WTC11 (cell line): ENCODE measurements around the gene WRAP73. TPM values are rescaled to one million over a fixed set of nuclear protein-coding genes. Genes with fewer than 3 reads are reported as not detected.

Experiments
- ATAC-seq: fragments of 200-7000 bp; cut with Tn5 transposase; 2 replicates; pipeline ENCODE4 v1.10.0; 2021; ENCODE audit warnings: mild to moderate bottlenecking, moderate library complexity
- CTCF ChIA-PET: fragments of 300-600 bp; sonication (Branson Sonifier 250); formaldehyde crosslinking; loops from one replicate; lab custom pipeline; 2021; ENCODE audit warnings: antibody characterized with exemption; lab: Charles Lee
- POLR2A ChIA-PET: fragments of 350-600 bp; sonication (Branson Sonifier 250); formaldehyde crosslinking; loops from one replicate; lab custom pipeline; 2021; ENCODE audit warnings: antibody characterized with exemption; lab: Charles Lee
- DNase-seq: peaks from one replicate; pipeline ENCODE4 v3.0.0; 2021; ENCODE audit warnings: low spot score
- H3K27ac Mint-ChIP-seq: 2 replicates; pipeline ENCODE4 v1.8.0; 2021; ENCODE audit warnings: mixed read lengths
- H3K27me3 Mint-ChIP-seq: 2 replicates; pipeline ENCODE4 v1.8.0; 2021; ENCODE audit warnings: low read depth, mild to moderate bottlenecking, moderate library complexity, mixed read lengths
- H3K36me3 Mint-ChIP-seq: 2 replicates; pipeline ENCODE4 v1.8.0; 2021; ENCODE audit warnings: mixed read lengths
- H3K4me1 Mint-ChIP-seq: 2 replicates; pipeline ENCODE4 v1.8.0; 2022; ENCODE audit warnings: mixed read lengths
- H3K4me3 Mint-ChIP-seq: 2 replicates; pipeline ENCODE4 v1.8.0; 2021; ENCODE audit warnings: mild to moderate bottlenecking, moderate library complexity, mixed read lengths
- H3K9me3 Mint-ChIP-seq: 2 replicates; pipeline ENCODE4 v1.8.0; 2021; ENCODE audit warnings: mixed read lengths
- CBFB ChIP-seq: sonication (generic); formaldehyde crosslinking; IDR thresholded peaks from 2 replicates; pipeline ENCODE4 v1.8.1; 2022; ENCODE audit warnings: mild to moderate bottlenecking, low read depth, missing genetic modification reagents
- CREB1 ChIP-seq: sonication (generic); formaldehyde crosslinking; IDR thresholded peaks from 2 replicates; pipeline ENCODE4 v1.8.0; 2023; ENCODE audit warnings: mild to moderate bottlenecking, missing genetic modification reagents
- CREM ChIP-seq: sonication (generic); formaldehyde crosslinking; IDR thresholded peaks from 2 replicates; pipeline ENCODE4 v1.8.1; 2022; ENCODE audit warnings: mild to moderate bottlenecking, missing genetic modification reagents, moderate library complexity
- CTCF ChIP-seq: fragments of 200-600 bp; IDR thresholded peaks from 2 replicates; pipeline ENCODE4 v1.8.0; 2022; ENCODE audit warnings: antibody characterized with exemption
- ELF4 ChIP-seq: sonication (generic); formaldehyde crosslinking; IDR thresholded peaks from 2 replicates; pipeline ENCODE4 v1.8.1; 2022; ENCODE audit warnings: low read depth, mild to moderate bottlenecking, moderate library complexity, missing genetic modification reagents
- JAZF1 ChIP-seq: fragments of 250-450 bp; sonication (Bioruptor Pico); IDR thresholded peaks from 2 replicates; pipeline ENCODE4 v1.9.0; 2021; ENCODE audit warnings: moderate library complexity, mild to moderate bottlenecking, inconsistent platforms
- KAT7 ChIP-seq: sonication (generic); formaldehyde crosslinking; IDR thresholded peaks from 2 replicates; pipeline ENCODE4 v1.8.1; 2023; ENCODE audit warnings: missing genetic modification reagents, mild to moderate bottlenecking, borderline replicate concordance
- NR1H2 ChIP-seq: sonication (generic); formaldehyde crosslinking; IDR thresholded peaks from 2 replicates; pipeline ENCODE4 v1.9.0; 2021; ENCODE audit warnings: mild to moderate bottlenecking, moderate library complexity, missing genetic modification reagents
- SMAD3 ChIP-seq: sonication (generic); formaldehyde crosslinking; IDR thresholded peaks from 2 replicates; pipeline ENCODE4 v1.8.0; 2022; ENCODE audit warnings: missing genetic modification reagents, mild to moderate bottlenecking, borderline replicate concordance
- ZBTB21 ChIP-seq: sonication (generic); formaldehyde crosslinking; IDR thresholded peaks from 2 replicates; pipeline ENCODE4 v1.8.1; 2023; ENCODE audit warnings: mild to moderate bottlenecking, missing genetic modification reagents, borderline replicate concordance
- ZNF219 ChIP-seq: sonication (generic); formaldehyde crosslinking; IDR thresholded peaks from 2 replicates; pipeline ENCODE4 v1.8.0; 2023; ENCODE audit warnings: missing genetic modification reagents, mild to moderate bottlenecking, borderline replicate concordance
- ZNF263 ChIP-seq: sonication (generic); formaldehyde crosslinking; IDR thresholded peaks from 2 replicates; pipeline ENCODE4 v1.8.1; 2022; ENCODE audit warnings: low read depth, mild to moderate bottlenecking, moderate library complexity, missing genetic modification reagents
- ZSCAN18 ChIP-seq: fragments of 250-450 bp; sonication (Bioruptor Pico); IDR thresholded peaks from 2 replicates; pipeline ENCODE4 v2.1.2; 2022; ENCODE audit warnings: mild to moderate bottlenecking, moderate library complexity
- total RNA-seq: library from RNA; stranded (reverse); gene quantifications from 3 replicates; pipeline ENCODE4 v1.2.3, GENCODE V29; 2021
- TF ChIP-seq, protein P1 (sequence below): sonication (generic); formaldehyde crosslinking; IDR thresholded peaks from 2 replicates; pipeline ENCODE4 v1.8.0; 2023; ENCODE audit warnings: missing genetic modification reagents
- TF ChIP-seq, protein P2 (sequence below): sonication (generic); formaldehyde crosslinking; IDR thresholded peaks from 2 replicates; pipeline ENCODE4 v1.8.0; 2022; ENCODE audit warnings: mild to moderate bottlenecking, missing genetic modification reagents
- TF ChIP-seq, protein P3 (sequence below): sonication (generic); formaldehyde crosslinking; IDR thresholded peaks from 2 replicates; pipeline ENCODE4 v1.8.0; 2022; ENCODE audit warnings: mild to moderate bottlenecking, missing genetic modification reagents
- TF ChIP-seq, protein P4 (sequence below): sonication (generic); formaldehyde crosslinking; IDR thresholded peaks from 2 replicates; pipeline ENCODE4 v1.8.1; 2022; ENCODE audit warnings: mild to moderate bottlenecking, missing genetic modification reagents, moderate library complexity, borderline replicate concordance
- TF ChIP-seq, protein P5 (sequence below): fragments of 250-450 bp; sonication (Bioruptor Pico); IDR thresholded peaks from 2 replicates; pipeline ENCODE4 v1.9.0; 2021; ENCODE audit warnings: mild to moderate bottlenecking
- TF ChIP-seq, protein P6 (sequence below): sonication (generic); formaldehyde crosslinking; IDR thresholded peaks from 2 replicates; pipeline ENCODE4 v1.8.1; 2023; ENCODE audit warnings: mild to moderate bottlenecking, missing genetic modification reagents

Gene WRAP73
- total RNA-seq, 1 experiment from 2014 or later = 39.2 TPM

DNA sequence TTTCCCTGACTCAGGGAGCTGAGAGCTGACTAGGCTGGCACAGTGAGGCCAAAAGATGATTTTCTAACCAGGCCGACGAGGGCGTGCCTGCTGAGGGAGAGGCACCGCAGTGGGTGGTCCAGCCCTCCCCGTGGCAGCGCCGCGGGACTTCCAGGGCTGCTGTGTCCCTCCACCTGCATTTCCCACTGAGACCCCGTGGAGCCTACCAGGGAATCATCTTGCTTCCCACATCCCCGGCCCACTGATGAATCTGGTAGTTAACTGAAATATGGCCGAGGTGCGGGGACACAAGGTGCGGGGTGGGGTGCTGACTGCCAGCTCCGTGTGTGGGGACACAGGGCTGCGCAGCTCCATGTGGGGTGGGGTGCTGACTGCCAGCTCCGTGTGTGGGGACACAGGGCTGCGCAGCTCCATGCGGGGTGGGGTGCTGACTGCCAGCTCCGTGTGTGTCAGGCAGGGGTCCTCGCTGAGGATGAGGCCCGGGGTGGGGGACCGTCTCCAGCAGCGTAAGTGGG lies 10.4 kb downstream of the WRAP73 start:
- POLR2A ChIA-PET = no interaction called here
- no peak overlapping the region for H3K27ac Mint-ChIP-seq

More for the DNA sequence above, 10.4 kb downstream of the WRAP73 start:
- CTCF ChIA-PET = no interaction called here
- TF ChIP-seq ZSCAN18 = no peak
- TF ChIP-seq, protein P1, sequence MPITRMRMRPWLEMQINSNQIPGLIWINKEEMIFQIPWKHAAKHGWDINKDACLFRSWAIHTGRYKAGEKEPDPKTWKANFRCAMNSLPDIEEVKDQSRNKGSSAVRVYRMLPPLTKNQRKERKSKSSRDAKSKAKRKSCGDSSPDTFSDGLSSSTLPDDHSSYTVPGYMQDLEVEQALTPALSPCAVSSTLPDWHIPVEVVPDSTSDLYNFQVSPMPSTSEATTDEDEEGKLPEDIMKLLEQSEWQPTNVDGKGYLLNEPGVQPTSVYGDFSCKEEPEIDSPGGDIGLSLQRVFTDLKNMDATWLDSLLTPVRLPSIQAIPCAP (CRISPR knock-in tag) = no peak
- TF ChIP-seq, protein P2, sequence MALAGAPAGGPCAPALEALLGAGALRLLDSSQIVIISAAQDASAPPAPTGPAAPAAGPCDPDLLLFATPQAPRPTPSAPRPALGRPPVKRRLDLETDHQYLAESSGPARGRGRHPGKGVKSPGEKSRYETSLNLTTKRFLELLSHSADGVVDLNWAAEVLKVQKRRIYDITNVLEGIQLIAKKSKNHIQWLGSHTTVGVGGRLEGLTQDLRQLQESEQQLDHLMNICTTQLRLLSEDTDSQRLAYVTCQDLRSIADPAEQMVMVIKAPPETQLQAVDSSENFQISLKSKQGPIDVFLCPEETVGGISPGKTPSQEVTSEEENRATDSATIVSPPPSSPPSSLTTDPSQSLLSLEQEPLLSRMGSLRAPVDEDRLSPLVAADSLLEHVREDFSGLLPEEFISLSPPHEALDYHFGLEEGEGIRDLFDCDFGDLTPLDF = no peak
- TF ChIP-seq ELF4 = no peak
- no peak for TF ChIP-seq CTCF
- TF ChIP-seq, protein P3, sequence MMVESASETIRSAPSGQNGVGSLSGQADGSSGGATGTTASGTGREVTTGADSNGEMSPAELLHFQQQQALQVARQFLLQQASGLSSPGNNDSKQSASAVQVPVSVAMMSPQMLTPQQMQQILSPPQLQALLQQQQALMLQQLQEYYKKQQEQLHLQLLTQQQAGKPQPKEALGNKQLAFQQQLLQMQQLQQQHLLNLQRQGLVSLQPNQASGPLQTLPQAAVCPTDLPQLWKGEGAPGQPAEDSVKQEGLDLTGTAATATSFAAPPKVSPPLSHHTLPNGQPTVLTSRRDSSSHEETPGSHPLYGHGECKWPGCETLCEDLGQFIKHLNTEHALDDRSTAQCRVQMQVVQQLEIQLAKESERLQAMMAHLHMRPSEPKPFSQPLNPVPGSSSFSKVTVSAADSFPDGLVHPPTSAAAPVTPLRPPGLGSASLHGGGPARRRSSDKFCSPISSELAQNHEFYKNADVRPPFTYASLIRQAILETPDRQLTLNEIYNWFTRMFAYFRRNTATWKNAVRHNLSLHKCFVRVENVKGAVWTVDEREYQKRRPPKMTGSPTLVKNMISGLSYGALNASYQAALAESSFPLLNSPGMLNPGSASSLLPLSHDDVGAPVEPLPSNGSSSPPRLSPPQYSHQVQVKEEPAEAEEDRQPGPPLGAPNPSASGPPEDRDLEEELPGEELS (CRISPR knock-in tag) = no peak
- TF ChIP-seq SMAD3 (CRISPR knock-in tag) = no peak
- no peak for TF ChIP-seq CBFB (CRISPR knock-in tag)
- TF ChIP-seq, protein P4, sequence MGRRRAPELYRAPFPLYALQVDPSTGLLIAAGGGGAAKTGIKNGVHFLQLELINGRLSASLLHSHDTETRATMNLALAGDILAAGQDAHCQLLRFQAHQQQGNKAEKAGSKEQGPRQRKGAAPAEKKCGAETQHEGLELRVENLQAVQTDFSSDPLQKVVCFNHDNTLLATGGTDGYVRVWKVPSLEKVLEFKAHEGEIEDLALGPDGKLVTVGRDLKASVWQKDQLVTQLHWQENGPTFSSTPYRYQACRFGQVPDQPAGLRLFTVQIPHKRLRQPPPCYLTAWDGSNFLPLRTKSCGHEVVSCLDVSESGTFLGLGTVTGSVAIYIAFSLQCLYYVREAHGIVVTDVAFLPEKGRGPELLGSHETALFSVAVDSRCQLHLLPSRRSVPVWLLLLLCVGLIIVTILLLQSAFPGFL (CRISPR knock-in tag) = no peak
- TF ChIP-seq KAT7 (CRISPR knock-in tag) = no peak
- TF ChIP-seq JAZF1 (CRISPR knock-in tag) = no peak
- TF ChIP-seq CREM (CRISPR knock-in tag) = no peak
- TF ChIP-seq ZBTB21 = no peak
- no peak for TF ChIP-seq ZNF263 (CRISPR knock-in tag)
- TF ChIP-seq, protein P5, sequence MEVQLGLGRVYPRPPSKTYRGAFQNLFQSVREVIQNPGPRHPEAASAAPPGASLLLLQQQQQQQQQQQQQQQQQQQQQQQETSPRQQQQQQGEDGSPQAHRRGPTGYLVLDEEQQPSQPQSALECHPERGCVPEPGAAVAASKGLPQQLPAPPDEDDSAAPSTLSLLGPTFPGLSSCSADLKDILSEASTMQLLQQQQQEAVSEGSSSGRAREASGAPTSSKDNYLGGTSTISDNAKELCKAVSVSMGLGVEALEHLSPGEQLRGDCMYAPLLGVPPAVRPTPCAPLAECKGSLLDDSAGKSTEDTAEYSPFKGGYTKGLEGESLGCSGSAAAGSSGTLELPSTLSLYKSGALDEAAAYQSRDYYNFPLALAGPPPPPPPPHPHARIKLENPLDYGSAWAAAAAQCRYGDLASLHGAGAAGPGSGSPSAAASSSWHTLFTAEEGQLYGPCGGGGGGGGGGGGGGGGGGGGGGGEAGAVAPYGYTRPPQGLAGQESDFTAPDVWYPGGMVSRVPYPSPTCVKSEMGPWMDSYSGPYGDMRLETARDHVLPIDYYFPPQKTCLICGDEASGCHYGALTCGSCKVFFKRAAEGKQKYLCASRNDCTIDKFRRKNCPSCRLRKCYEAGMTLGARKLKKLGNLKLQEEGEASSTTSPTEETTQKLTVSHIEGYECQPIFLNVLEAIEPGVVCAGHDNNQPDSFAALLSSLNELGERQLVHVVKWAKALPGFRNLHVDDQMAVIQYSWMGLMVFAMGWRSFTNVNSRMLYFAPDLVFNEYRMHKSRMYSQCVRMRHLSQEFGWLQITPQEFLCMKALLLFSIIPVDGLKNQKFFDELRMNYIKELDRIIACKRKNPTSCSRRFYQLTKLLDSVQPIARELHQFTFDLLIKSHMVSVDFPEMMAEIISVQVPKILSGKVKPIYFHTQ (CRISPR knock-in tag) = no peak
- no peak for TF ChIP-seq CREB1 (CRISPR knock-in tag)
- TF ChIP-seq, protein P6, sequence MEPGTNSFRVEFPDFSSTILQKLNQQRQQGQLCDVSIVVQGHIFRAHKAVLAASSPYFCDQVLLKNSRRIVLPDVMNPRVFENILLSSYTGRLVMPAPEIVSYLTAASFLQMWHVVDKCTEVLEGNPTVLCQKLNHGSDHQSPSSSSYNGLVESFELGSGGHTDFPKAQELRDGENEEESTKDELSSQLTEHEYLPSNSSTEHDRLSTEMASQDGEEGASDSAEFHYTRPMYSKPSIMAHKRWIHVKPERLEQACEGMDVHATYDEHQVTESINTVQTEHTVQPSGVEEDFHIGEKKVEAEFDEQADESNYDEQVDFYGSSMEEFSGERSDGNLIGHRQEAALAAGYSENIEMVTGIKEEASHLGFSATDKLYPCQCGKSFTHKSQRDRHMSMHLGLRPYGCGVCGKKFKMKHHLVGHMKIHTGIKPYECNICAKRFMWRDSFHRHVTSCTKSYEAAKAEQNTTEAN (CRISPR knock-in tag) = no peak
- no peak for TF ChIP-seq ZNF219 (CRISPR knock-in tag)
- TF ChIP-seq NR1H2 (CRISPR knock-in tag) = no peak
- Mint-ChIP-seq H3K36me3 (peaks cover 24% of the 10 kb centered on the region), H3K4me3 (no peak overlapping the region), H3K4me1 (no peaks in the 10 kb centered on the region), H3K27me3 (no peaks in the 10 kb centered on the region), H3K9me3 (no peaks in the 10 kb centered on the region)
- no peak for DNase-seq
- no peak for ATAC-seq
